Osteoblast (primary cell): Measurements from ENCODE around the gene PTCHD1. TPM values are rescaled to one million over a fixed set of nuclear protein-coding genes. Genes with fewer than 3 reads are reported as not detected.
A peak's percentile ranks its signal among the peaks of the same experiment; 100 is the strongest.

Experiments used
- DNase-seq: peaks from one replicate; pipeline ENCODE4 v3.0.0; 2011; ENCODE audit warnings: low spot score, mixed read lengths; ENCODE audit not compliant: insufficient read length; ENCODE audit errors: missing footprints
- H2AFZ ChIP-seq: 2 replicates; pipeline ENCODE4 v1.6.0; 2011; ENCODE audit warnings: mild to moderate bottlenecking, low read length
- H3K27ac ChIP-seq: 2 replicates; pipeline ENCODE4 v1.5.1; 2011; ENCODE audit warnings: mild to moderate bottlenecking, low read depth, low read length, moderate library complexity
- H3K27me3 ChIP-seq: 2 replicates; pipeline ENCODE4 v1.6.0; 2012; ENCODE audit warnings: mild to moderate bottlenecking, control low read depth, inconsistent platforms, low read length, moderate library complexity; ENCODE audit not compliant: insufficient read depth
- H3K36me3 ChIP-seq: 2 replicates; pipeline ENCODE4 v1.5.1; 2011; ENCODE audit warnings: mild to moderate bottlenecking, low read length, control low read depth, moderate library complexity; ENCODE audit not compliant: insufficient read depth
- H3K4me1 ChIP-seq: 2 replicates; pipeline ENCODE4 v1.5.1; 2011; ENCODE audit warnings: mild to moderate bottlenecking, low read length, control low read depth, moderate library complexity; ENCODE audit not compliant: insufficient read depth
- H3K4me2 ChIP-seq: 2 replicates; pipeline ENCODE4 v1.6.0; 2011; ENCODE audit warnings: mild to moderate bottlenecking, low read length; ENCODE audit not compliant: insufficient read depth
- H3K4me3 ChIP-seq: fragments of 200-600 bp; sonication (generic); 3 replicates; pipeline ENCODE4 v1.5.1; 2012; ENCODE audit warnings: mild to moderate bottlenecking, low read length, inconsistent platforms; ENCODE audit not compliant: insufficient read depth
- H3K79me2 ChIP-seq: 2 replicates; pipeline ENCODE4 v1.6.0; 2012; ENCODE audit warnings: mild to moderate bottlenecking, low read length, control low read depth, inconsistent platforms; ENCODE audit not compliant: insufficient read depth
- H3K9me3 ChIP-seq: 2 replicates; pipeline ENCODE4 v1.5.1; 2011; ENCODE audit warnings: low read depth, low read length, control low read depth
- H4K20me1 ChIP-seq: 2 replicates; pipeline ENCODE4 v1.6.0; 2012; ENCODE audit warnings: mild to moderate bottlenecking, low read length, control low read depth; ENCODE audit not compliant: insufficient read depth
- total RNA-seq: library from RNA; depleted of rRNA; stranded (reverse); fragments of >200 nt; gene quantifications from 2 replicates; pipeline ENCODE4 v1.2.3, GENCODE V29; 2012
- TF ChIP-seq, protein P1 (sequence below): IDR thresholded peaks from 2 replicates; pipeline ENCODE4 v1.5.1; 2011; ENCODE audit warnings: mild to moderate bottlenecking, low read depth, low read length, moderate library complexity; ENCODE audit errors: extremely low read depth

Gene PTCHD1
- total RNA-seq, 1 donor, result not detected

DNA sequence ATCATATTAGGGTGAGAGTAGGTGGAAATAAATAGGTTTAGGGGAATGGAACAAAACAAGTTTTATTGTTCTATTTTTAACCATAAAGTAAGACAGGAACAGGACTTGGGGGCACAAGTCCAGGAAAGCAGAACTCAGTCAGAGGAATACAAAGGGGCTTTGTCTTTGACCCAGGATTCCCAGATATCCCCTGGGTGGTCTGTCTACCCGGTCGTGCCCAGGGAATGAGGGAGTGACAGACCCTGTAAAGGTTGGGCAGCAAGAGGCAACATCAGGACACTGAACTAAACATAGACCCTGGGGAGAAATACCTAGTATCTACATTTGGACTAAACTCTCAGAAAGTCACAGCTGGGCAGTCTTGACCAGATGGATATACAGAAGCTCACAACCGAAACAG, 50.6 kb downstream of the PTCHD1 start:
- H3K36me3 ChIP-seq, result no peaks in the 10 kb centered on the region
- H3K4me3 ChIP-seq, result no peak overlapping the region
- no peaks in the 10 kb centered on the region for H4K20me1 ChIP-seq
- DNase-seq, result no peak
- no peak overlapping the region for H3K27ac ChIP-seq
- H3K4me2 ChIP-seq, result no peak overlapping the region
- no peaks in the 10 kb centered on the region for H3K4me1 ChIP-seq
- TF ChIP-seq, protein P1, sequence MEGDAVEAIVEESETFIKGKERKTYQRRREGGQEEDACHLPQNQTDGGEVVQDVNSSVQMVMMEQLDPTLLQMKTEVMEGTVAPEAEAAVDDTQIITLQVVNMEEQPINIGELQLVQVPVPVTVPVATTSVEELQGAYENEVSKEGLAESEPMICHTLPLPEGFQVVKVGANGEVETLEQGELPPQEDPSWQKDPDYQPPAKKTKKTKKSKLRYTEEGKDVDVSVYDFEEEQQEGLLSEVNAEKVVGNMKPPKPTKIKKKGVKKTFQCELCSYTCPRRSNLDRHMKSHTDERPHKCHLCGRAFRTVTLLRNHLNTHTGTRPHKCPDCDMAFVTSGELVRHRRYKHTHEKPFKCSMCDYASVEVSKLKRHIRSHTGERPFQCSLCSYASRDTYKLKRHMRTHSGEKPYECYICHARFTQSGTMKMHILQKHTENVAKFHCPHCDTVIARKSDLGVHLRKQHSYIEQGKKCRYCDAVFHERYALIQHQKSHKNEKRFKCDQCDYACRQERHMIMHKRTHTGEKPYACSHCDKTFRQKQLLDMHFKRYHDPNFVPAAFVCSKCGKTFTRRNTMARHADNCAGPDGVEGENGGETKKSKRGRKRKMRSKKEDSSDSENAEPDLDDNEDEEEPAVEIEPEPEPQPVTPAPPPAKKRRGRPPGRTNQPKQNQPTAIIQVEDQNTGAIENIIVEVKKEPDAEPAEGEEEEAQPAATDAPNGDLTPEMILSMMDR, result no peak
- no peaks in the 10 kb centered on the region for H3K79me2 ChIP-seq
- H2AFZ ChIP-seq, result no peak overlapping the region
- no peaks in the 10 kb centered on the region for H3K9me3 ChIP-seq
- no peaks in the 10 kb centered on the region for H3K27me3 ChIP-seq

DNA sequence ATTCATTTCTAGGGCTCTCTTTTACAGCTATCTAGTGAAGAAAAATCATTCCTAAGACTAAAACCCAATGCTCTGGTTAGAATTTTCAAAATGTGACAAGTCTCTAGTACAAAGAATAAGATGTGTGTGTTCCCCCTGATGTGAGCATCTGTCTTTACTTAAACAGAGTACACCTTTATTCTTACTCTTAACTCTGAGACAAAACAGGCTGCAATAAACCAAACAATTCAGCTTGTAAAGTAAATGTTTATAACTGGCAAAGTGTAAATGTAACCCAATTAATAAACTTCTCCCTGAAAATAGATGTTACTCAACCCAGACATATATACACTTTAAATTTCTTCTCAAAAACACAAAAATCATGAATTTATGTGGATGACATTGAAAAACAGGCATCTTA, 51.6 kb downstream of the PTCHD1 start:
- H3K79me2 ChIP-seq, result no peaks in the 10 kb centered on the region
- no peak overlapping the region for H3K4me3 ChIP-seq
- H3K4me1 ChIP-seq, result no peaks in the 10 kb centered on the region
- no peaks in the 10 kb centered on the region for H4K20me1 ChIP-seq
- no peaks in the 10 kb centered on the region for H3K9me3 ChIP-seq
- no peak overlapping the region for H2AFZ ChIP-seq
- H3K36me3 ChIP-seq, result no peaks in the 10 kb centered on the region
- TF ChIP-seq, protein P1, result no peak
- H3K4me2 ChIP-seq, result no peak overlapping the region
- H3K27ac ChIP-seq, result no peak overlapping the region
- H3K27me3 ChIP-seq, result no peaks in the 10 kb centered on the region
- peak; percentile 37 for DNase-seq

DNA sequence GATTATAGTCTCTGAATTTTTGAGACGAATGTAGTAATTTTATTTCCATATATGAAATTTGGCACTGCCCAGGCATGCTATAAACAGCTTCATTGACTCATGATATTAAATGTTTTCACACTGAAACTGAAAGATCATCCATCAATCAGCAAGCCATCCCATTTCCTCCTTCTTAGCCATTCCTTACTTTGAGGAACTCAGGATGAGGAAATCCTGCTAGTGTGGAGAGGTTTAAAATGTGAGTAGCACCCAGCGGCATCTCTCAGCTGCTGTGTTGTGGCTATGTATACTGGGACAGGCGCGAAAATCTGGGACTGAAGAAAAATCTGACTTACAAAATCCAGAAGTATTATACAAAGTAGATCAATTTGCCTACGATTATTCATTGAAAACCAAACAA, 52.1 kb downstream of the PTCHD1 start:
- Histone ChIP-seq H3K27ac (no peak overlapping the region), H4K20me1 (no peaks in the 10 kb centered on the region), H3K36me3 (no peaks in the 10 kb centered on the region), H3K4me2 (no peak overlapping the region), H3K9me3 (no peaks in the 10 kb centered on the region), H2AFZ (no peak overlapping the region), H3K4me1 (no peaks in the 10 kb centered on the region), H3K4me3 (no peak overlapping the region), H3K27me3 (no peaks in the 10 kb centered on the region), H3K79me2 (no peaks in the 10 kb centered on the region)
- TF ChIP-seq, protein P1, result no peak
- no peak for DNase-seq

DNA sequence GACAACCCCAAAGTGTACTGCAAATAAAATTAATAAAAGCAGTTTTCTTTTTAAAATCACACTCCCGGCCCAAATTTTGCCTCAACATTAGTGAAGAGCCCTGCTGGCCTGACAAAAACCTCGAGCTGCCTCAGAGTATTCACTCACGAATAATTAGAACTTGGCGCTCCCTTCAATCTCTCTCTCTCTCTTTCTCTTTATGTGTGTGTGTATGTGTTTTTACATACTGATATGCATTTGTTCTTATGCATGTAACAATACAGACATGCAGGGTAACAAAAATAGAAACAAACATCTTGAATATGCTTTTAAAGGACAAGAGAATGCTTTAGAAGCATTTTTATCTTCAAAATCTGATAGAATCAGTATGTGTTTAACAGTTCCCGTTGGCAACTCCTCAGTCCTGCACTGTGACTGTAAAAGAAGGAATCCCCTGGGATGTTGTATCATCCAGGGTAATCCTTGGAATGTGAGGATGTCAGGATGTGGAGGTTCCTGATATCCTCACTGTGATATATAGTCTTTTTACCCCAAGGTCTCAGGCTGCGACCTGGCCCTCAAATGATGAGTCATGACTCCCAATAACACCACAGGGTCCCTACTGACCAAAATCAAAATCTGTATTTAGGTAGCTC, 53.0 kb downstream of the PTCHD1 start:
- TF ChIP-seq, protein P1, result no peak
- no peaks in the 10 kb centered on the region for H3K36me3 ChIP-seq
- H3K4me3 ChIP-seq, result no peak overlapping the region
- no peaks in the 10 kb centered on the region for H3K27me3 ChIP-seq
- H3K4me2 ChIP-seq, result no peak overlapping the region
- no peaks in the 10 kb centered on the region for H3K79me2 ChIP-seq
- no peaks in the 10 kb centered on the region for H3K4me1 ChIP-seq
- no peaks in the 10 kb centered on the region for H4K20me1 ChIP-seq
- no peaks in the 10 kb centered on the region for H3K9me3 ChIP-seq
- no peak overlapping the region for H2AFZ ChIP-seq
- DNase-seq, result no peak
- H3K27ac ChIP-seq, result no peak overlapping the region
